Measurements from ENCODE around the gene SPAG16. TPM values are rescaled to one million over a fixed set of nuclear protein-coding genes. Genes with fewer than 3 reads are reported as not detected.
"Not testable (repeated sequence)": the region's sequence is repeated elsewhere in the genome, so short reads cannot be mapped to it uniquely, and the experiment has no call there.

Gene SPAG16
- total RNA-seq, 1 donor from 2014 or later = 18.1 TPM

GRCh38 chr2:213265679-213266078 lies 18.6 kb upstream of the SPAG16 start:
- Mint-ChIP-seq H3K27ac (ENCODE audit: unreplicated experiment) (no peak overlapping the region), H3K4me3 (ENCODE audit: unreplicated experiment) (no peak overlapping the region), H3K27me3 (ENCODE audit: unreplicated experiment) (no peaks in the 10 kb centered on the region), H3K9me3 (ENCODE audit: unreplicated experiment) (no peaks in the 10 kb centered on the region), H3K36me3 (ENCODE audit: unreplicated experiment) (no peaks in the 10 kb centered on the region), H3K4me1 (ENCODE audit: low read depth, unreplicated experiment) (no peaks in the 10 kb centered on the region)
- TF ChIP-seq CTCF (IDR thresholded peaks at IDR 0.05; ENCODE audit: partially characterized antibody, unreplicated experiment) = no peak
- no peak for DNase-seq

GRCh38 chr2:213266421-213266820 lies 17.8 kb upstream of the SPAG16 start:
- peaks cover under 1% of the 10 kb centered on the region for H3K9me3 Mint-ChIP-seq (ENCODE audit: unreplicated experiment)
- H3K27me3 Mint-ChIP-seq (ENCODE audit: unreplicated experiment) = no peaks in the 10 kb centered on the region
- H3K4me3 Mint-ChIP-seq (ENCODE audit: unreplicated experiment) = no peak overlapping the region
- no peaks in the 10 kb centered on the region for H3K36me3 Mint-ChIP-seq (ENCODE audit: unreplicated experiment)
- H3K27ac Mint-ChIP-seq (ENCODE audit: unreplicated experiment) = no peak overlapping the region
- H3K4me1 Mint-ChIP-seq (ENCODE audit: low read depth, unreplicated experiment) = no peaks in the 10 kb centered on the region
- DNase-seq = no peak
- no peak for TF ChIP-seq CTCF (IDR thresholded peaks at IDR 0.05; ENCODE audit: partially characterized antibody, unreplicated experiment)

- Mint-ChIP-seq H3K27me3 (ENCODE audit: unreplicated experiment) (no peaks in the 10 kb centered on the region), H3K4me3 (ENCODE audit: unreplicated experiment) (no peak overlapping the region), H3K9me3 (ENCODE audit: unreplicated experiment) (peaks cover 1% of the 10 kb centered on the region), H3K27ac (ENCODE audit: unreplicated experiment) (no peak overlapping the region), H3K36me3 (ENCODE audit: unreplicated experiment) (peaks cover under 1% of the 10 kb centered on the region), H3K4me1 (ENCODE audit: low read depth, unreplicated experiment) (no peaks in the 10 kb centered on the region)
- TF ChIP-seq CTCF (IDR thresholded peaks at IDR 0.05; ENCODE audit: partially characterized antibody, unreplicated experiment) = no peak
- DNase-seq = no peak
These were observed 12.3 kb upstream of the SPAG16 start for GRCh38 chr2:213271947-213272346.

GRCh38 chr2:213274143-213274542 lies 10.1 kb upstream of the SPAG16 start:
- H3K27me3 Mint-ChIP-seq (ENCODE audit: unreplicated experiment) = no peaks in the 10 kb centered on the region
- no peak for DNase-seq
- H3K4me3 Mint-ChIP-seq (ENCODE audit: unreplicated experiment) = no peak overlapping the region
- H3K36me3 Mint-ChIP-seq (ENCODE audit: unreplicated experiment) = peaks cover 8% of the 10 kb centered on the region
- H3K27ac Mint-ChIP-seq (ENCODE audit: unreplicated experiment) = no peak overlapping the region
- peaks cover 1% of the 10 kb centered on the region for H3K9me3 Mint-ChIP-seq (ENCODE audit: unreplicated experiment)
- TF ChIP-seq CTCF (IDR thresholded peaks at IDR 0.05; ENCODE audit: partially characterized antibody, unreplicated experiment) = no peak
- H3K4me1 Mint-ChIP-seq (ENCODE audit: low read depth, unreplicated experiment) = no peaks in the 10 kb centered on the region

GRCh38 chr2:213275265-213275664 lies 9.0 kb upstream of the SPAG16 start:
- Mint-ChIP-seq H3K4me3 (ENCODE audit: unreplicated experiment) (no peak overlapping the region), H3K9me3 (ENCODE audit: unreplicated experiment) (peaks cover 1% of the 10 kb centered on the region), H3K36me3 (ENCODE audit: unreplicated experiment) (peaks cover 8% of the 10 kb centered on the region), H3K27me3 (ENCODE audit: unreplicated experiment) (no peaks in the 10 kb centered on the region), H3K27ac (ENCODE audit: unreplicated experiment) (no peak overlapping the region), H3K4me1 (ENCODE audit: low read depth, unreplicated experiment) (no peaks in the 10 kb centered on the region)
- no peak for DNase-seq
- TF ChIP-seq CTCF (IDR thresholded peaks at IDR 0.05; ENCODE audit: partially characterized antibody, unreplicated experiment) = no peak

GRCh38 chr2:213277134-213277533 lies 7.1 kb upstream of the SPAG16 start:
- not testable (repeated sequence) for DNase-seq; H3K4me3 Mint-ChIP-seq (ENCODE audit: unreplicated experiment); H3K4me1 Mint-ChIP-seq (ENCODE audit: low read depth, unreplicated experiment); H3K27me3 Mint-ChIP-seq (ENCODE audit: unreplicated experiment); H3K36me3 Mint-ChIP-seq (ENCODE audit: unreplicated experiment); H3K9me3 Mint-ChIP-seq (ENCODE audit: unreplicated experiment); H3K27ac Mint-ChIP-seq (ENCODE audit: unreplicated experiment)
